Duodenal mucosa (tissue), 2 donors: ENCODE data around the gene ANKRD11.
"Not testable (repeated sequence)": the region's sequence is repeated elsewhere in the genome, so short reads cannot be mapped to it uniquely, and the experiment has no call there.

Source experiments
- H3K27ac ChIP-seq: one replicate; pipeline ENCODE4 v1.7.0; 2013; ENCODE audit warnings: low read depth, low read length
- H3K27me3 ChIP-seq, 2 donors: one replicate each; pipeline ENCODE4 v1.7.0; 2013; ENCODE audit warnings: low read length in 2 of 2, control low read depth in 1 of 2; ENCODE audit not compliant: insufficient read depth in 2 of 2, control insufficient read depth in 1 of 2
- H3K36me3 ChIP-seq, 2 donors: one replicate each; pipeline ENCODE4 v1.7.0; 2013; ENCODE audit warnings: low read length in 2 of 2, control low read depth in 1 of 2; ENCODE audit not compliant: insufficient read depth in 2 of 2, control insufficient read depth in 1 of 2
- H3K4me1 ChIP-seq, 2 donors: one replicate each; pipeline ENCODE4 v1.7.0; 2013; ENCODE audit warnings: low read length in 2 of 2, control low read depth in 1 of 2; ENCODE audit not compliant: insufficient read depth in 2 of 2, control insufficient read depth in 1 of 2
- H3K4me3 ChIP-seq, 2 donors: one replicate each; pipeline ENCODE4 v1.7.0; 2013; ENCODE audit warnings: low read length in 2 of 2, low read depth in 1 of 2
- H3K9ac ChIP-seq, 2 donors: one replicate each; pipeline ENCODE4 v1.7.0; 2013; ENCODE audit warnings: low read length in 2 of 2, low read depth in 1 of 2
- H3K9me3 ChIP-seq, 2 donors: one replicate each; pipeline ENCODE4 v1.7.0; 2013; ENCODE audit warnings: low read length in 2 of 2, control low read depth in 1 of 2; ENCODE audit not compliant: control insufficient read depth in 1 of 2

The ANKRD11 gene

DNA sequence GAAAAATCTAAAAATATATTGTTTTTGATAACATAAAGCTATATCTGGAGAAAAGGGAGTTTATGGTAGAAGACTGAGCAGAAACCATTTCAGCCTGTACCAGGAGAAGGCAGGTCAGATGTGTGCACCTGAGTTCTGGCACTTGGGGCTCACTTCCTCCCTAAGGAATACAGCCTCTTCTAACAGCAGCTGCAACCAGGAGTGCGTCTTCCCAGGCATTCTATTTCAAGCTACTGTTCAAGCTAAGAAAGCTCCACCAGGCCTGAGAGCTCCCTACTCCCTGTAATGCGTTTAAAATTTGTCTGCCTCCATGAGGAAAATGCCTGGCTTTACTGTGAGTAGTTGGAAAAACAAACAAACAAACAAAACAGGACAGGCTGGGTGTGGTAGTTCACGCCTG, 176.8 kb downstream of the ANKRD11 start:
- Histone ChIP-seq H3K27ac (no peak overlapping the region), H3K9me3 (no peaks in the 10 kb centered on the region), H3K9ac (no peak overlapping the region), H3K4me3 (no peak overlapping the region), H3K36me3 (peaks cover 25 to 41% of the 10 kb centered on the region in 2 donors), H3K27me3 (no peaks in the 10 kb centered on the region), H3K4me1 (peaks cover 46 to 53% of the 10 kb centered on the region in 2 donors)

DNA sequence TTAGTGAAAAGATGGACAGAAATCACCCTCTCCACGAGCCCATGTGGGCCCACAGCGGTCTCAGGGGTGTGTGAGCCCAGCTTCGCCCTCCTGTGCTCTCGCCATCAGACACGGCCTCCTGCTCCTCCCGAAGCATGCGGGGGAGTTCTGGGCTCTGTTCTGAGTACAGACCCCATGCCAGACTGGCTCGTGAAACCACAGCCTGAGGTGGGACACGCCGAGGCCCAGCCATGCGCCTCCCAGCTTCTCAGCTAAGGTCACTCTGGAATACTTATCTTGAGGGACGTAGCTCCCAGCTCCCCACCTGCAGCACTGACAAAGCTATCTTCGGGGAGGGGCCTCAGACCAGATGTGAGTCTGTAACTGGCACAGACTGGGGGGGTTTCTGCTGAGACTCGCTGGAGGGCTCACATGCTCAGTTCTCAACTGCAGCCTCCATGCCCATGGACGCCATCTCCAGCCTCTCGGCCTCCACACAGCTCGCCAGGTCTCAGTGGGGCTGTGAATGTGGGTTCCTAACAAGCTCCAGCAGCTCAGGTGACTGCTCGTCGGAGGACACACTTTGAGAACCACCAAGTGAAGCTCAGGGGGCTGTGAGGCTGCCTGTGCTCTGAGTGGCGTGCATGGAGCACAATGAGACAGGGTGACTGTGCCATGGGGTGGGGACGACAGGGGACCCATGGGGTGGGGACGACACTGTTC, 177.6 kb downstream of the ANKRD11 start:
- no peaks in the 10 kb centered on the region for H3K27me3 ChIP-seq
- no peak overlapping the region for H3K9ac ChIP-seq
- peaks cover 40 to 45% of the 10 kb centered on the region in 2 donors for H3K4me1 ChIP-seq
- H3K27ac ChIP-seq: no peak overlapping the region
- H3K9me3 ChIP-seq: no peaks in the 10 kb centered on the region
- H3K36me3 ChIP-seq: peaks cover 25 to 42% of the 10 kb centered on the region in 2 donors
- no peak overlapping the region for H3K4me3 ChIP-seq

- H3K9me3 ChIP-seq: no peaks in the 10 kb centered on the region
- no peak overlapping the region for H3K4me3 ChIP-seq
- H3K36me3 ChIP-seq: peaks cover 25 to 42% of the 10 kb centered on the region in 2 donors
- H3K4me1 ChIP-seq: peaks cover 35 to 41% of the 10 kb centered on the region in 2 donors
- no peaks in the 10 kb centered on the region for H3K27me3 ChIP-seq
- no peak overlapping the region for H3K9ac ChIP-seq
- no peak overlapping the region for H3K27ac ChIP-seq
Measured at GRCh38 chr16:89312194-89312593, 178.2 kb downstream of the ANKRD11 start.

- H3K36me3 ChIP-seq: peaks cover 25 to 42% of the 10 kb centered on the region in 2 donors
Measured at GRCh38 chr16:89311636-89312035, 178.7 kb downstream of the ANKRD11 start.

GRCh38 chr16:89309438-89310122, 180.8 kb downstream of the ANKRD11 start:
- no peaks in the 10 kb centered on the region for H3K9me3 ChIP-seq
- no peak overlapping the region for H3K27ac ChIP-seq
- peaks cover 18 to 35% of the 10 kb centered on the region in 2 donors for H3K36me3 ChIP-seq
- H3K9ac ChIP-seq: no peak overlapping the region
- H3K4me1 ChIP-seq: peaks cover 10 to 14% of the 10 kb centered on the region in 2 donors
- H3K4me3 ChIP-seq: no peak overlapping the region
- H3K27me3 ChIP-seq: no peaks in the 10 kb centered on the region

More at GRCh38 chr16:89311636-89312035, 178.7 kb downstream of the ANKRD11 start:
- H3K9me3 ChIP-seq: no peaks in the 10 kb centered on the region
- H3K9ac ChIP-seq: no peak overlapping the region
- H3K27me3 ChIP-seq: no peaks in the 10 kb centered on the region
- no peak overlapping the region for H3K4me3 ChIP-seq
- peaks cover 29 to 35% of the 10 kb centered on the region in 2 donors for H3K4me1 ChIP-seq
- no peak overlapping the region for H3K27ac ChIP-seq

- no peak overlapping the region for H3K4me3 ChIP-seq
- no peaks in the 10 kb centered on the region for H3K27me3 ChIP-seq
- no peak overlapping the region for H3K9ac ChIP-seq
- H3K27ac ChIP-seq: no peak overlapping the region
- H3K4me1 ChIP-seq: peaks cover 3 to 10% of the 10 kb centered on the region in 2 donors
- peaks cover 27 to 45% of the 10 kb centered on the region in 2 donors for H3K36me3 ChIP-seq
- no peaks in the 10 kb centered on the region for H3K9me3 ChIP-seq
Measured at GRCh38 chr16:89308391-89309333, 181.7 kb downstream of the ANKRD11 start.

DNA sequence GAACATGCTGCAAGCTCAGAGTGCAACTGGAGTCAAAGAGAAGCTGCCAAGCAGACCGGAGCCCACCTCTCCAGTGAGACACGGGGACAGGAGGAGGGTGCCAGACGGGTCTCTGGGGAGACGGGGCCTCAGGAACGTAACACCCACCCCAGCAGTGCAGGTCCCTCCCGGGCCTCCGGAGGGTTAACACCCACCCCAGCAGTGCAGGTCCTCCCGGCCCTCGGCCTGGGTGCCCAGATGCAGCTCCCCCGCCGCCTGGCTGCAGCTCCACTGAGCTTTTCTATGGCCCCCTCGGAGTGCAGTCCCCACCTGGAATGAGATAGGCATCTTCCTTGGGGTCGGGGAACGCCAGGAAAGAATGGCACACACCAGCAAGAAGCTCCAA, 182.9 kb downstream of the ANKRD11 start:
- H3K9me3 ChIP-seq: no peaks in the 10 kb centered on the region
- no peak overlapping the region for H3K4me3 ChIP-seq
- no peak overlapping the region for H3K27ac ChIP-seq
- no peaks in the 10 kb centered on the region for H3K27me3 ChIP-seq
- H3K36me3 ChIP-seq: peaks cover 22 to 45% of the 10 kb centered on the region in 2 donors
- H3K9ac ChIP-seq: no peak overlapping the region
- peaks cover 3 to 11% of the 10 kb centered on the region in 2 donors for H3K4me1 ChIP-seq

DNA sequence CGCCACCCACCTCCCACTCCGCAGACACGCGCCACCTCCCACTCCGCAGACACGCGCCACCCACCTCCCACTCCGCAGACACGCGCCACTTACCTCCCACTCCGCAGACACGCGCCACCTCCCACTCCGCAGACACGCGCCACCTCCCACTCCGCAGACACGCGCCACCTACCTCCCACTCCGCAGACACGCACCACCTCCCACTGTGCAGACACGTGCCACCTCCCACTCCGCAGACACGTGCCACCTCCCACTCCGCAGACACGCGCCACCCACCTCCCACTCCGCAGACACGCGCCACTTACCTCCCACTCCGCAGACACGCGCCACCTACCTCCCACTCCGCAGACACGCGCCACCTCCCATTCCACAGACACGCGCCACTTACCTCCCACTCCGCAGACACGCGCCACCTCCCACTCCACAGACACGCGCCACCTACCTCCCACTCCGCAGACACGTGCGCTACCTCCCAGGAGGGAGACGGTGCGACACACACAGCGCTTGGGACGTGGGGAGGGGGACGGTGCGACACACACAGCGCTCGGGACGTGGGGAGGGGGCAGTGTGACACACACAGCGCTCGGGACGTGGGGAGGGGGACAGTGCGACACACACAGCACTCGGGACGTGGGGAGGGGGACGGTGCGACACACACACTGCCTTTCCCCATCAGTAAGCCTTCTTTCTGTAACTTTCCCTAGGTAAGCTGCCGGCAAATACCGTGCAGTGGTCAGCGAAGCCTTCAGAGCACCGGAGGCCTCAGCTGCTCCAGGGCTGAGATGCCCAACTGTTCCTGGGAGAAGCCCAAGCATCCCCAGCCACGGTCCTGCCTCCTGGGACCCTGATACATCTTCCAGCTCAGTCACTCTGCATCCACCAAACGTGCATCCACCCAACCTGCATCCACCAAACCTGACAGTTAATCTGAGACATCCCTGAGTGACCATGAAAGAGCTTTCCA, 183.6 kb downstream of the ANKRD11 start:
- H3K27ac ChIP-seq, H3K9me3 ChIP-seq, H3K27me3 ChIP-seq, H3K9ac ChIP-seq, H3K4me3 ChIP-seq: not testable (repeated sequence)
- Histone ChIP-seq H3K4me1 (peaks cover 3 to 11% of the 10 kb centered on the region in 2 donors), H3K36me3 (peaks cover 17 to 44% of the 10 kb centered on the region in 2 donors)

DNA sequence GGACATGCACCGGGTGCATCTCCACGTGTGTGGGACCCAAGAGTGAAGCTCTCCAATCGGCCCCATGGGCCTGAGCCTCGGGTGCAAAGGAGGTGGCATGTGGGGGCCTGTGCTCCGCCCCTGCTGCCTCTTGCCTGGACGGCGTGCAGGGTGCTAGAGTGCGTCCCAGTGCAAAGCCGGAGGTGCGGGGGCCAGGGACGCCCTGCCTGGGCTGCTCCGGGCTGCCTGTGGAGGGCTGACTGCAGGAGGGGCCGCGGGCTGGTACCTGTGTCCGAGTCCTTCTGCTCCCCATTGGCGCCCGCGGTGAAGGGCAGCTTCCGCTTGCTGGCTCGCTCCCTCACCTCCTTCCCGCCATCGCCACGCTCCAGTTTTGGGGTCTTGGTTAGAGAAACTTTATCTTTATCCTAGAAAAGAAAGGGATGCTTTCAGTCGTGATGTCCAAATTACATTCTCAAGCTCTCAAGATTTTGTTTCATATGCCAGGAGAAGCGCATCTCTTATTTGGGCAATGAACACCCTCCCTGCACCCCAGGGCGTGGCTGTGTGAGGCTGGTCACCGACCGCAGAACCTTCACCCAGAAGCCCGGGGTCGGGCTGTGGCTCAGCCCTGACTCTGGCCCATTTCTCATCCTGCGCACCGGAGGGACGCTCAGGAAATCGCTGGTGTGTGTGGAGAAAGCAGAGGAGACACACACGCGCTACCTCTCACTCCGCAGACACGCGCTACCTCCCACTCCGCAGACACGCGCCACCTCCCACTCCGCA, 185.2 kb downstream of the ANKRD11 start:
- no peak overlapping the region for H3K9ac ChIP-seq
- H3K27ac ChIP-seq: no peak overlapping the region
- H3K36me3 ChIP-seq: peaks cover 20 to 52% of the 10 kb centered on the region in 2 donors
- no peaks in the 10 kb centered on the region for H3K27me3 ChIP-seq
- no peak overlapping the region for H3K4me3 ChIP-seq
- H3K9me3 ChIP-seq: no peaks in the 10 kb centered on the region
- peaks cover 10 to 18% of the 10 kb centered on the region in 2 donors for H3K4me1 ChIP-seq
